Thyroid gland (tissue), 4 donors: ENCODE measurements around the gene SOD2.

Experiments used
- CTCF ChIP-seq, 6 experiments: fragments of 200-600 bp in 3 of 6; fragments of 450-650 bp in 3 of 6; sonication (generic) in 3 of 6; IDR thresholded peaks; one replicate each; pipeline ENCODE4 v1.5.1; 2016 to 2019; ENCODE audit warnings: antibody characterized with exemption in 6 of 6, mild to moderate bottlenecking in 2 of 6, inconsistent platforms in 1 of 6, moderate library complexity in 1 of 6
- POLR2A ChIP-seq, 2 donors: fragments of 450-650 bp; IDR thresholded peaks; one replicate each; pipeline ENCODE4 v1.6.1; 2017; ENCODE audit warnings: antibody characterized with exemption in 2 of 2, mild to moderate bottlenecking in 2 of 2, moderate library complexity in 1 of 2

- TF ChIP-seq CTCF (IDR thresholded peaks at IDR 0.05) (no peak), POLR2A (IDR thresholded peaks at IDR 0.05) (no peak)
Measured at GRCh38 chr6:159730332-159730676, 37.3 kb upstream of the SOD2 start.
